Psoas muscle (tissue), 8 donors: ENCODE data around the gene NR6A1. TPM values are rescaled to one million over a fixed set of nuclear protein-coding genes. Genes with fewer than 3 reads are reported as not detected.

Source experiments
- ATAC-seq, 4 donors: fragments of 200-7000 bp; cut with Tn5 transposase; one replicate each; pipeline ENCODE4 v1.9.1; 2020; ENCODE audit warnings: moderate library complexity in 3 of 4, mild to moderate bottlenecking in 2 of 4
- DNase-seq, 2 donors: peaks; one replicate each; pipeline ENCODE4 v3.0.0-alpha.2; 2020
- H3K27ac ChIP-seq: fragments of 200-600 bp; one replicate; pipeline ENCODE4 v1.8.0; 2022
- H3K27me3 ChIP-seq, 3 donors: fragments of 200-600 bp in 1 of 3; one replicate each; pipeline versions ENCODE4 v1.6.1 to v1.8.0; 2013 to 2022; ENCODE audit warnings: low read length in 2 of 3, mild to moderate bottlenecking in 2 of 3, moderate library complexity in 1 of 3; ENCODE audit not compliant: insufficient read depth in 3 of 3
- H3K36me3 ChIP-seq, 2 donors: fragments of 200-600 bp in 1 of 2; one replicate each; pipeline versions ENCODE4 v1.6.1 to v1.8.0; 2013 to 2022; ENCODE audit warnings: low read depth in 1 of 2, mild to moderate bottlenecking in 1 of 2, moderate library complexity in 1 of 2; ENCODE audit not compliant: insufficient read depth in 1 of 2
- H3K4me1 ChIP-seq: fragments of 200-600 bp; one replicate; pipeline ENCODE4 v1.8.0; 2022
- H3K4me3 ChIP-seq: fragments of 200-600 bp; one replicate; pipeline ENCODE4 v1.8.0; 2022; ENCODE audit warnings: mild to moderate bottlenecking
- H3K9me3 ChIP-seq: fragments of 200-600 bp; one replicate; pipeline ENCODE4 v1.8.0; 2022
- WGBS, 3 donors: extraction: QIAGEN DNeasy Blood & Tissue Kit; methylation state at CpG; one replicate each; pipeline versions ENCODE4 v1.1.6 to v1.1.7; 2013; 5-methylcytosine and 5-hydroxymethylcytosine counted together
- intact Hi-C, 2 donors: fragments of 100-400 bp; cut with DNase I; formaldehyde crosslinking; loops; one replicate each; pipeline versions ENCODE4 v1.11.0 to v1.14.2; 2022
- polyA plus RNA-seq, 3 donors: library from polyadenylated mRNA; stranded (reverse); fragments of 200-250 nt; gene quantifications; one replicate each; pipeline ENCODE4 v1.2.3, GENCODE V29; 2013
- total RNA-seq, 4 donors: library from RNA; stranded (reverse); fragmentation: NEBNext Ultra II Directional in 2 of 4; extraction: Animal tissue kit (Norgen Biotek cat#: 25700) in 2 of 4; gene quantifications; one replicate each; pipeline versions ENCODE4 v1.2.1 to v1.2.4, GENCODE V29; 2021 to 2023
- TF ChIP-seq, protein P1 (sequence below): fragments of 200-600 bp; IDR thresholded peaks from one replicate; pipeline ENCODE4 v1.8.0; 2022; ENCODE audit warnings: antibody characterized with exemption
- donor health status: healthy with polysubstance abuse.
- donor health status: DM: no; HTN: no; CAD: no; lungs with moderate emphysema.
- donor health status: Bipolar disorder and iron deficiency.
- donor health status: healthy.
- donor health status: DM: yes; HTN: yes; CAD: no.
- donor health status: DM: no; HTN: no; CAD: no.
- donor health status: DM: no; HTN: no; CAD: no.
- donor health status: DM: yes; HTN: yes; CAD: no.

The NR6A1 gene
- total and polyA plus RNA-seq, 7 donors: 0.32 to 2.6 (median 0.70) TPM

DNA sequence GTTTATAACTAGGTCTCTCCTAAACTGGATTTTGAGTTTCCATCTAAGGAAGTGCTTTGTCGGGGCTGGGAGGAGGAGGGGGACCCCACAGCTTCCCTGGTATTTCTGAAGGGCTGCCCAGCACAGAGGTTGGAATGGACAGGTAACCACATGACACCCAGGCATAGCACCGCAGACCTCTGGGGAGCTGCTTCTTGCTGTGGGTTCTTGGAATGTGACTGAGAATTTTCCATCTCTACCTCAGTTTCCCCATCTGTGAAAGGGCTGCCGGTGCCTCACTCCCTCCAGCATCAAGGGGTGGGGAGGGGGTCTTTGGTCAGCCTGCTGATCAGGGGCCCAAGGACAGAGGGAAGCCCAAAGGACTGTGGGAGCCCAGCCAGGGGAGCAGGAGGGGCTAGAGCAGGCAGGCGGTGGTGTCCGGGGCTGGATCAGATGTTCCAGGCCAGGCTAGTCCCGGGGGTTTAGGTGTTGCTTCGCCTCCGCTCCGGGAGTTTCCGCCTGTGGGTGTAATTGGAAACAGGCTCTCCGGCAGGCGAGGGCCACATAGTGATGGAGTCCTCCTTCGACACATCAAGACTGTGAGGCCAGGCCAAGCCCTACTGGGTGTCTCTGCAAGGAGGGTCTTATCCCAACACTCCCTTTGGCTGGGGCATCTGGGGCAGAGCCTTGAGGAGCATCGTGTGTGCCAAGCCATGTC is 9.1 kb upstream of the NR6A1 start:
- peak in 1 of 2 donors; percentile 64 for DNase-seq
- H3K4me3 ChIP-seq: no peak overlapping the region
- intact Hi-C loops: no loop called here

DNA sequence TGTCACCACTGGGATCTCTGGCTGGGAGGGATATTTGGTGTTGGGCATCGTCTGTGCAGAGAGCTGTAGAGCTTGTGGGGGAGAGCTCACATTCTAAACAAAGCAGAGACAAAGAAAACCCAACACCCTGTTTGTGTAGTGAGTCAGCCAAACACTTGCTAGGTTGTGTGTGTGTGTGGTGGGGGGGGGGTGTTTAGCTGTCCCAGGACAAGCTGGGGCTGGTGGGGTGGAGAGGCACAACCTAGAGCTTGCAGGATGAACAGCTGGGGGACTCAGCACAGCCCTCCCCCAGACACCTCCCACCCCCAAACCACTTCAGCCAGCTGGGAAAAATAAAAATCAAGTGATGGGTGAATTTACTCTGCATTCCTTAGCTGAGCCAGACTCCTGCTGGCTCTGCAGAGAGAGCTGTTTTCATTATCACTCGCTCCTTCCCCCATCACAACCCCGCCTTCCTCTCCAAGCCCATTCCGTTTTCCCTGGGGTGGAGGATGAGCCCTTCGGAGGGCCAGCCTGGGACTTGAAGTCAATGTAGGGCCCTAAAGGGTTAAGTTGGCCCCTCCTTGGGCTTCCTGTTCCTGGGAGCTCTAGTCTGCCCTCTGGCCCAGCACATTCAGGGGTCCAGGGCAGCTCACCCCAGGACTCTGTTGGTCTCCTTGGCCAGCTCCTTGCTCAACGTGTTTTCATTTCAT is 8.4 kb upstream of the NR6A1 start:
- DNase-seq (peak in 1 of 2 donors; percentile 37), ATAC-seq (peak in 3 of 4 donors; percentile 46 to 54 (median 49))
- intact Hi-C loops: loop anchor here in 1 of 2 donors (10.0 kb wide), 1 partner anchor 595 kb away; no protein-coding TSS in a partner anchor
- Histone ChIP-seq H3K4me3 (no peak overlapping the region), H3K36me3 (no peaks in the 10 kb centered on the region), H3K4me1 (peaks cover 14% of the 10 kb centered on the region), H3K9me3 (no peaks in the 10 kb centered on the region), H3K27ac (no peak overlapping the region), H3K27me3 (no peaks in the 10 kb centered on the region)
- 33 to 41% (median 41%) methylated on average over 6 of the region's 6 CpGs for WGBS, 3 donors
- TF ChIP-seq, protein P1, sequence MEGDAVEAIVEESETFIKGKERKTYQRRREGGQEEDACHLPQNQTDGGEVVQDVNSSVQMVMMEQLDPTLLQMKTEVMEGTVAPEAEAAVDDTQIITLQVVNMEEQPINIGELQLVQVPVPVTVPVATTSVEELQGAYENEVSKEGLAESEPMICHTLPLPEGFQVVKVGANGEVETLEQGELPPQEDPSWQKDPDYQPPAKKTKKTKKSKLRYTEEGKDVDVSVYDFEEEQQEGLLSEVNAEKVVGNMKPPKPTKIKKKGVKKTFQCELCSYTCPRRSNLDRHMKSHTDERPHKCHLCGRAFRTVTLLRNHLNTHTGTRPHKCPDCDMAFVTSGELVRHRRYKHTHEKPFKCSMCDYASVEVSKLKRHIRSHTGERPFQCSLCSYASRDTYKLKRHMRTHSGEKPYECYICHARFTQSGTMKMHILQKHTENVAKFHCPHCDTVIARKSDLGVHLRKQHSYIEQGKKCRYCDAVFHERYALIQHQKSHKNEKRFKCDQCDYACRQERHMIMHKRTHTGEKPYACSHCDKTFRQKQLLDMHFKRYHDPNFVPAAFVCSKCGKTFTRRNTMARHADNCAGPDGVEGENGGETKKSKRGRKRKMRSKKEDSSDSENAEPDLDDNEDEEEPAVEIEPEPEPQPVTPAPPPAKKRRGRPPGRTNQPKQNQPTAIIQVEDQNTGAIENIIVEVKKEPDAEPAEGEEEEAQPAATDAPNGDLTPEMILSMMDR: no peak

More for the DNA sequence above, 9.1 kb upstream of the NR6A1 start:
- H3K36me3 ChIP-seq: no peaks in the 10 kb centered on the region
- no peak overlapping the region for H3K27ac ChIP-seq
- peaks cover 14% of the 10 kb centered on the region for H3K4me1 ChIP-seq
- no peak for ATAC-seq
- WGBS, 3 donors: 45 to 54% (median 52%) methylated on average over 10 to 14 of the region's 14 CpGs
- TF ChIP-seq, protein P1: no peak
- H3K9me3 ChIP-seq: no peaks in the 10 kb centered on the region
- no peaks in the 10 kb centered on the region for H3K27me3 ChIP-seq

GRCh38 chr9:124778575-124779367 is 7.7 kb upstream of the NR6A1 start:
- H3K27ac ChIP-seq: no peak overlapping the region
- no peak overlapping the region for H3K4me3 ChIP-seq
- H3K27me3 ChIP-seq: no peaks in the 10 kb centered on the region
- DNase-seq: no peak
- no peaks in the 10 kb centered on the region for H3K9me3 ChIP-seq
- no peak for ATAC-seq
- no peaks in the 10 kb centered on the region for H3K36me3 ChIP-seq
- 66 to 80% (median 69%) methylated on average over 11 of the region's 11 CpGs for WGBS, 3 donors
- H3K4me1 ChIP-seq: peaks cover 9% of the 10 kb centered on the region
- intact Hi-C loops: loop anchor here in 1 of 2 donors (10.0 kb wide), 1 partner anchor 596 kb away; no protein-coding TSS in a partner anchor
- TF ChIP-seq, protein P1: no peak

DNA sequence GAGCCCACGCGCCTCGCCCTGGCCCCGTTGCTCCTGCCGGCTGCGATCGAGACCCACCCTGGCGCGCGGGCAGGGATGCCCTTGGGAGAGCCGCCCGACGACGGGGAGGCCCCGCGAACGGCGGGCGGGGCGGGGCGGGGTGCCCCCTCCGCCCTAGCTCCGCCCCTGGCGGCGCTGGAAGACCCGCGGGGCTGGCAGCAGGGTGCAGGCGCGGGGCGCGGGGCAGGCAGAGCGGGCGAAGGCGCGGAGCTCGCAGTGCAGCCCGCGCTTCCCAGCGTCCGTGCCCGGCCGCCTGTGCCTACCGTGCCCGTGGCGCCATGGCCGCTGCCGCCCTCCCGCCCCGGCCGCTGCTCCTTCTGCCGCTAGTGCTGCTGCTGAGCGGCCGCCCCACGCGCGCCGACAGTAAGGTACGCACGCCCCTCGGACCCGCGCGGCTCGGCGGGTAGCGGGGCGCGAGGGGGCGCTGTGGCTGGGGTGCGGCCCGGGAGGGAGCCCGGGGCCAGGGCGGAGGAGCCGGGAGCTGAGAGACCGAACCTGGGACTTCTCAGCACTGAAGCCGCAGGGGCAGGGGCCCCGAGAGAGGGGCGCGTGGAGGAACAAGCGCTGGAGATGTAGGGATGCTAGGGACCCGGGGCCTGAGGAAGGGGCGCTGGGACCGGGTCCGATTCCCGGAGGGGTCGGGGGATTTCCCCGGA is 6.0 kb upstream of the NR6A1 start, which contains the start of gene OLFML2A:
OLFML2A (plus strand) TSS at position 180 of the 695 bp plus-strand sequence; CDS start at position 318, 138 bp downstream.
- H3K9me3 ChIP-seq: no peaks in the 10 kb centered on the region
- peak; percentile 20 to 46 (median 34) for ATAC-seq
- DNase-seq: peak in 1 of 2 donors; percentile 65
- intact Hi-C loops: loop anchor here in 1 of 2 donors (10.0 kb wide), 1 partner anchor 598 kb away; no protein-coding TSS in a partner anchor
- peak within 1 kb of the TSS; percentile 21 for H3K27ac ChIP-seq
- TF ChIP-seq, protein P1: peak; percentile 27
- H3K4me1 ChIP-seq: peaks cover 9% of the 10 kb centered on the region
- H3K36me3 ChIP-seq: no peaks in the 10 kb centered on the region
- H3K27me3 ChIP-seq: no peaks in the 10 kb centered on the region
- WGBS, 3 donors: 2 to 4% (median 2%) methylated on average over 46 to 87 of the region's 87 CpGs
- H3K4me3 ChIP-seq: peak within 1 kb of the TSS; percentile 70
